ENCODE results near the gene SFXN2.

The SFXN2 gene

DNA sequence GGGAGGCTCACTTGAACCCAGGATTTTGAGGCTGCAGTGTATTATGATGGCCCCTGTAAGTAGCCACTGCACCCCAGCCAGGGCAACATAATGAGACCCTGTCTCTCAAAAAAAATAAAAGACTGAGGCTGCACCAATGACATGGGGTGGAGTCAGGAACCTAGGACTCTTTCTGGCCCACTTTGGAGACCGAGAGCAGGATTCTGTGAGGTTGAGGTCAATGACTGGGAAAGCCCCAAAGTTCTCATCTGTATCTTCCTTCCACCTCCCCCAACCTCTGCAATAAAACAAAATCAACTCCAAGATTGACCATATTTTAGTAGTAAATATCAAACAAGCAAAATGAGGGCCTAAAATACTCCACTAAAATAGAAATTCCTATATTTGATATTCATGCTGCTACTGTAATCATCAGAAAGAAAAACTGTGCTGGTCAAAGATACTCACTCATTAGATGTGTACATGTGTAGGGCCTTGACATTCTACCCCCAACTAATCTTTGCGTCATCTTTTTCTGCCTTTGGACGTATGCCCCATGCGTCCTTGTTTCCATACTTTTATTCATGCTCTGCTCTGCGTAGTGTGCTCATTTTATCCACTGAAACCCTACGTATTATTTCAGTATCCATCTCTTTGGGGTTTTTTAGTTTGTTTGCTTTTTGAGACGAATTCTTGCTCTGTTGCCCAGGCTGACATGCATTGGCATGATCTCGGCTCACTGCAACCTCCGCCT lies 53.2 kb downstream of the SFXN2 start:
- no peak overlapping the region for H3K18ac ChIP-seq (ENCODE audit: low read length)
- H3K4me1 ChIP-seq (ENCODE audit: control insufficient read depth in 1 of 2, insufficient read depth in 2 of 2, low read length in 2 of 2): peaks cover 33 to 48% of the 10 kb centered on the region in 2 experiments
- no peak overlapping the region for H2BK120ac ChIP-seq (ENCODE audit: insufficient read depth, low read length, poor library complexity)
- no peak overlapping the region for H4K91ac ChIP-seq (ENCODE audit: low read depth, low read length)
- DNase-seq: no peak
- no peaks in the 10 kb centered on the region for H3K9me3 ChIP-seq (ENCODE audit: insufficient read depth, low read depth, low read length)
- H4K12ac ChIP-seq (ENCODE audit: low read depth, low read length): no peak overlapping the region
- H3K27me3 ChIP-seq (ENCODE audit: insufficient read depth, low read length): no peaks in the 10 kb centered on the region
- peaks cover 35% of the 10 kb centered on the region for H3K79me1 ChIP-seq (ENCODE audit: low read length)
- H2AK5ac ChIP-seq (ENCODE audit: low read length): no peak overlapping the region
- peaks cover 0 to 2% of the 10 kb centered on the region in 2 experiments for H3K36me3 ChIP-seq (ENCODE audit: control insufficient read depth in 1 of 2, insufficient read depth in 2 of 2, low read length in 2 of 2)
- peak overlapping the region; percentile 11 for H2BK12ac ChIP-seq (ENCODE audit: low read length)
- no peak overlapping the region for H3K14ac ChIP-seq (ENCODE audit: low read length)
- no peak overlapping the region for H3K4me3 ChIP-seq (ENCODE audit: low read depth, low read length)
- no CpG with 5 or more reads among the region's 9 CpGs for WGBS (ENCODE audit: extremely low coverage, insufficient coverage, insufficient read length)
- no peak overlapping the region for H2AFZ ChIP-seq (ENCODE audit: insufficient read depth, low read length, poor library complexity)
- no peak overlapping the region for H3K4me2 ChIP-seq (ENCODE audit: low read length)
- H3K4ac ChIP-seq (ENCODE audit: low read depth, low read length): no peak overlapping the region
- H4K8ac ChIP-seq (ENCODE audit: low read depth, low read length): no peak overlapping the region
- no peak overlapping the region for H3K27ac ChIP-seq (ENCODE audit: low read depth, low read length)
- H2BK5ac ChIP-seq (ENCODE audit: low read depth, low read length, poor library complexity): no peak overlapping the region
- H3K79me2 ChIP-seq (ENCODE audit: control insufficient read depth, insufficient read depth, low read length, poor library complexity): peaks cover 5% of the 10 kb centered on the region
- H3K23ac ChIP-seq (ENCODE audit: low read length): no peak overlapping the region
- no peak overlapping the region for H3K9ac ChIP-seq (ENCODE audit: low read length)

DNA sequence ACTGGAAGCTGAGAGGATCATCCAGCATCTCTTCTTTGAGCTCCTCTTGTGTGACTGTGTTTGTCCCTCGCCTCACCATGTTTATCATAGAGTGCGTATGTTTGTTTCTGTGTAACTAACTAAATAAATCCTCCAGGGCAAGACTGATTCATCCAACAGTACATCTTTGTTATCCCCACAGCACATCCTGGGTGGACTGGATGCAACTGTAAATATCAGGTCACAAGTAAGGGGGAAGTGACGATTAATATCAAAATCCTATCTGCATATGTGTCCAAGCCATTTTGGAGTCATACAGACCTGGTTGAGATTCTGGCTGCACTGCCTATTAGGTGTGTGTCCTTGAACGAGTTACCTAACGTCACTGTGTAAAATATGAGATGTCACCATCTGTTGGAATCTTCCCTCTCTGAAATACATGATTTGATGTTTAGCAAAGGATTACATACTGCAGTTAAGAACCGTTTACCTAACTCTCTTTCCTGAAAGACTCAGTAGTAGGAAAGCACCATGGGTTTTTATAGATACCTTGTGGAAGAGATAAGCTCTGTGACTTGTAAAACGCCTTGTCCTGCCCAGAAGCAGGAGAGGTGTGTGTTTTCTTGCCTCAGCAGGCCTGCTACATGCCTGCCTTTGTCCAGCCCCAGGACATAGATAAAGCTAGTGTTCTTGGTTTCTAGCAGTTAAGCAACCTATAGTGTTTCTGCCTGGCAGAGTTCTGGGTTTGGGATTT lies 55.1 kb downstream of the SFXN2 start:
- peak overlapping the region; percentile 20 for H3K14ac ChIP-seq (ENCODE audit: low read length)
- WGBS (ENCODE audit: extremely low coverage, insufficient coverage, insufficient read length): no CpG with 5 or more reads among the region's 7 CpGs
- no peak overlapping the region for H4K8ac ChIP-seq (ENCODE audit: low read depth, low read length)
- DNase-seq: peak; percentile 80 to 81
- no peak overlapping the region for H3K4me2 ChIP-seq (ENCODE audit: low read length)
- peaks cover 0 to 2% of the 10 kb centered on the region in 2 experiments for H3K36me3 ChIP-seq (ENCODE audit: control insufficient read depth in 1 of 2, insufficient read depth in 2 of 2, low read length in 2 of 2)
- no peak overlapping the region for H3K4me3 ChIP-seq (ENCODE audit: low read depth, low read length)
- H3K9ac ChIP-seq (ENCODE audit: low read length): no peak overlapping the region
- peaks cover 28 to 40% of the 10 kb centered on the region in 2 experiments for H3K4me1 ChIP-seq (ENCODE audit: control insufficient read depth in 1 of 2, insufficient read depth in 2 of 2, low read length in 2 of 2)
- H3K23ac ChIP-seq (ENCODE audit: low read length): no peak overlapping the region
- H3K79me1 ChIP-seq (ENCODE audit: low read length): peaks cover 33% of the 10 kb centered on the region
- no peaks in the 10 kb centered on the region for H3K27me3 ChIP-seq (ENCODE audit: insufficient read depth, low read length)
- H2BK120ac ChIP-seq (ENCODE audit: insufficient read depth, low read length, poor library complexity): peak overlapping the region; percentile 75
- peak overlapping the region; percentile 23 for H2BK12ac ChIP-seq (ENCODE audit: low read length)
- peak overlapping the region; percentile 94 for H3K27ac ChIP-seq (ENCODE audit: low read depth, low read length)
- H3K9me3 ChIP-seq (ENCODE audit: insufficient read depth, low read depth, low read length): peaks cover 3% of the 10 kb centered on the region
- H2AK5ac ChIP-seq (ENCODE audit: low read length): no peak overlapping the region
- no peak overlapping the region for H4K12ac ChIP-seq (ENCODE audit: low read depth, low read length)
- no peak overlapping the region for H2AFZ ChIP-seq (ENCODE audit: insufficient read depth, low read length, poor library complexity)
- H3K79me2 ChIP-seq (ENCODE audit: control insufficient read depth, insufficient read depth, low read length, poor library complexity): peaks cover 8% of the 10 kb centered on the region
- H4K91ac ChIP-seq (ENCODE audit: low read depth, low read length): peak overlapping the region; percentile 42
- H3K18ac ChIP-seq (ENCODE audit: low read length): no peak overlapping the region
- no peak overlapping the region for H3K4ac ChIP-seq (ENCODE audit: low read depth, low read length)
- no peak overlapping the region for H2BK5ac ChIP-seq (ENCODE audit: low read depth, low read length, poor library complexity)

DNA sequence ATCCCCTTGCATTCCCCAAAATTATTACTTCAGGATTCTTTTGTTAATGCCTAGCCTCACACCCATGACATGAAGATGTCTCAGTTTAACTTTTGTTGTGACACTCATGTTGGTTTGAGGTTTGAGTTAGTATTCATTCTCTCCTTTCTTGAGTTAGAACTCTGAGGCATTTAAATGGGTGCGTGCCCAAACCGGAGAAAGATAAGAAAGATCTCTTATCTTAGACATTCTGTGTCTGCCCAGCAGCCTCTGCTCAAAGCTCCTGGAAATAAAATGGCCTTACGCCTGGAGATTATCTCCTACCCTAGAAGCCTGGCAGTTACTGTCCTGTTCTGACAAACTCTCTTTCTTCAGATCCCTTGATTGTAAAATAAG lies 55.7 kb downstream of the SFXN2 start:
- H3K23ac ChIP-seq (ENCODE audit: low read length): no peak overlapping the region
- peak overlapping the region; percentile 12 for H3K18ac ChIP-seq (ENCODE audit: low read length)
- H2BK12ac ChIP-seq (ENCODE audit: low read length): peak overlapping the region; percentile 9
- H4K12ac ChIP-seq (ENCODE audit: low read depth, low read length): no peak overlapping the region
- peak overlapping the region; percentile 1 for H4K8ac ChIP-seq (ENCODE audit: low read depth, low read length)
- H3K4me3 ChIP-seq (ENCODE audit: low read depth, low read length): no peak overlapping the region
- peaks cover 36% of the 10 kb centered on the region for H3K79me1 ChIP-seq (ENCODE audit: low read length)
- H4K91ac ChIP-seq (ENCODE audit: low read depth, low read length): peak overlapping the region; percentile 7
- H3K14ac ChIP-seq (ENCODE audit: low read length): peak overlapping the region; percentile 57
- peak overlapping the region; percentile 1 for H3K4ac ChIP-seq (ENCODE audit: low read depth, low read length)
- peak overlapping the region; percentile 59 for H2AK5ac ChIP-seq (ENCODE audit: low read length)
- H3K79me2 ChIP-seq (ENCODE audit: control insufficient read depth, insufficient read depth, low read length, poor library complexity): peaks cover 8% of the 10 kb centered on the region
- H3K9ac ChIP-seq (ENCODE audit: low read length): no peak overlapping the region
- no peak overlapping the region for H3K4me2 ChIP-seq (ENCODE audit: low read length)
- H2BK120ac ChIP-seq (ENCODE audit: insufficient read depth, low read length, poor library complexity): peak overlapping the region; percentile 67
- peak overlapping the region; percentile 68 for H2BK5ac ChIP-seq (ENCODE audit: low read depth, low read length, poor library complexity)
- peaks cover 28 to 43% of the 10 kb centered on the region in 2 experiments for H3K4me1 ChIP-seq (ENCODE audit: control insufficient read depth in 1 of 2, insufficient read depth in 2 of 2, low read length in 2 of 2)
- peak overlapping the region; percentile 94 for H3K27ac ChIP-seq (ENCODE audit: low read depth, low read length)
- no CpG with 5 or more reads among the region's 3 CpGs for WGBS (ENCODE audit: extremely low coverage, insufficient coverage, insufficient read length)
- peak; percentile 20 to 50 for DNase-seq
- H3K36me3 ChIP-seq (ENCODE audit: control insufficient read depth in 1 of 2, insufficient read depth in 2 of 2, low read length in 2 of 2): peaks cover 0 to 2% of the 10 kb centered on the region in 2 experiments
- H3K27me3 ChIP-seq (ENCODE audit: insufficient read depth, low read length): no peaks in the 10 kb centered on the region
- no peak overlapping the region for H2AFZ ChIP-seq (ENCODE audit: insufficient read depth, low read length, poor library complexity)
- peaks cover 3% of the 10 kb centered on the region for H3K9me3 ChIP-seq (ENCODE audit: insufficient read depth, low read depth, low read length)

DNA sequence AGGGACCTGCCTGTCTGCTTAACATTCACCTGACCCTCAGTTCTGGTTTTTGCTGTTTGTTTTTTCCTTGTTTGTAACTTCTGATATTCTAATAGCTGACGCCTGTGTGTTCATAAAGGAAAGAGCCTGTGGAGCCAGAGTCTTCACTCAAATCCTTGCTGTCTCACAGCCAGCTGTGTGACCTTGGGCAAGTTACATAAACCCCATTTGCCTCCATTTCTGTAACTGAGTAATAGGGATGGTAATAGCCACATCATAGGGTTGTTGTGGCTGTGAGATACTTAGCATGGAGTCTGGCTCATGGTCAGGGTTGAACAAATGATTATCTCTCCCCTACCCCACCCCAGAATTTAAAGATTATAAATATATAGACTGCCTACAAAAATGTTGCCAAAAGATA lies 56.4 kb downstream of the SFXN2 start:
- Histone ChIP-seq H3K79me1 (ENCODE audit: low read length) (peaks cover 38% of the 10 kb centered on the region), H3K4me1 (ENCODE audit: control insufficient read depth in 1 of 2, insufficient read depth in 2 of 2, low read length in 2 of 2) (peaks cover 32 to 45% of the 10 kb centered on the region in 2 experiments), H4K91ac (ENCODE audit: low read depth, low read length) (peak overlapping the region; percentile 7), H3K27me3 (ENCODE audit: insufficient read depth, low read length) (no peaks in the 10 kb centered on the region), H3K4me2 (ENCODE audit: low read length) (no peak overlapping the region), H3K9ac (ENCODE audit: low read length) (no peak overlapping the region), H3K4me3 (ENCODE audit: low read depth, low read length) (no peak overlapping the region), H2BK5ac (ENCODE audit: low read depth, low read length, poor library complexity) (peak overlapping the region; percentile 68), H3K4ac (ENCODE audit: low read depth, low read length) (peak overlapping the region; percentile 1), H4K12ac (ENCODE audit: low read depth, low read length) (no peak overlapping the region), H3K27ac (ENCODE audit: low read depth, low read length) (peak overlapping the region; percentile 94), H4K8ac (ENCODE audit: low read depth, low read length) (peak overlapping the region; percentile 1), H2BK120ac (ENCODE audit: insufficient read depth, low read length, poor library complexity) (peak overlapping the region; percentile 67), H3K9me3 (ENCODE audit: insufficient read depth, low read depth, low read length) (peaks cover 3% of the 10 kb centered on the region), H2AFZ (ENCODE audit: insufficient read depth, low read length, poor library complexity) (no peak overlapping the region), H3K14ac (ENCODE audit: low read length) (no peak overlapping the region), H2BK12ac (ENCODE audit: low read length) (peak overlapping the region; percentile 9), H3K36me3 (ENCODE audit: control insufficient read depth in 1 of 2, insufficient read depth in 2 of 2, low read length in 2 of 2) (peaks cover 0 to 2% of the 10 kb centered on the region in 2 experiments), H3K23ac (ENCODE audit: low read length) (no peak overlapping the region), H3K79me2 (ENCODE audit: control insufficient read depth, insufficient read depth, low read length, poor library complexity) (peaks cover 11% of the 10 kb centered on the region), H2AK5ac (ENCODE audit: low read length) (no peak overlapping the region), H3K18ac (ENCODE audit: low read length) (peak overlapping the region; percentile 12)
- DNase-seq: no peak
- WGBS (ENCODE audit: extremely low coverage, insufficient coverage, insufficient read length): no CpG with 5 or more reads among the region's 1 CpG
